HepG2 (cell line): ENCODE data around the gene LARP4. TPM values are rescaled to one million over a fixed set of nuclear protein-coding genes. Genes with fewer than 3 reads are reported as not detected.
A peak's percentile ranks its signal among the peaks of the same experiment; 100 is the strongest.

Experiments used
- ATF7-NPFF ChIP-seq: sonication (generic); formaldehyde crosslinking; IDR thresholded peaks from 2 replicates; pipeline ENCODE4 v1.8.1; 2023; ENCODE audit warnings: mild to moderate bottlenecking, low read depth, missing genetic modification reagents, moderate library complexity
- FOSL1 ChIP-seq: sonication (generic); formaldehyde crosslinking; IDR thresholded peaks from 2 replicates; pipeline ENCODE4 v1.9.0; 2021; ENCODE audit warnings: missing genetic modification reagents, borderline replicate concordance
- POLR2A ChIP-seq, 2 experiments: IDR thresholded peaks; 2 replicates each; pipeline ENCODE4 v1.6.1; 2011; ENCODE audit warnings: low read depth in 2 of 2, low read length in 2 of 2, mild to moderate bottlenecking in 1 of 2, moderate library complexity in 1 of 2; ENCODE audit not compliant: insufficient read depth in 1 of 2
- SETDB1 ChIP-seq: sonication (generic); formaldehyde crosslinking; IDR thresholded peaks from 2 replicates; pipeline ENCODE4 v1.5.1; 2020; ENCODE audit warnings: missing genetic modification reagents, mild to moderate bottlenecking, borderline replicate concordance
- SIN3B ChIP-seq: fragments of 150-350 bp; IDR thresholded peaks from 2 replicates; pipeline ENCODE4 v1.6.1; 2014; ENCODE audit warnings: low read length
- SPEN ChIP-seq: sonication (generic); formaldehyde crosslinking; IDR thresholded peaks from 2 replicates; pipeline ENCODE4 v1.5.1; 2020; ENCODE audit warnings: low read depth, mild to moderate bottlenecking, missing genetic modification reagents
- TRIM24 ChIP-seq: sonication (generic); formaldehyde crosslinking; IDR thresholded peaks from 2 replicates; pipeline ENCODE4 v1.8.0; 2022; ENCODE audit warnings: mild to moderate bottlenecking, missing genetic modification reagents
- ZBTB34 ChIP-seq: sonication (generic); formaldehyde crosslinking; IDR thresholded peaks from 2 replicates; pipeline ENCODE4 v1.8.0; 2022; ENCODE audit warnings: mild to moderate bottlenecking, missing genetic modification reagents
- ZKSCAN1 ChIP-seq: fragments of 150-350 bp; IDR thresholded peaks from 2 replicates; pipeline ENCODE4 v1.6.1; 2014; ENCODE audit warnings: low read length
- ZMAT3 ChIP-seq: sonication (generic); formaldehyde crosslinking; conservative IDR thresholded peaks from 2 replicates; pipeline ENCODE4 v1.7.0; 2021; ENCODE audit warnings: missing genetic modification reagents
- ZNF607 ChIP-seq: sonication (generic); formaldehyde crosslinking; IDR thresholded peaks from 2 replicates; pipeline ENCODE4 v1.5.1; 2020; ENCODE audit warnings: missing genetic modification reagents, mild to moderate bottlenecking, borderline replicate concordance
- ZNF747 ChIP-seq: sonication (generic); formaldehyde crosslinking; IDR thresholded peaks from 2 replicates; pipeline ENCODE4 v1.8.1; 2023; ENCODE audit warnings: missing genetic modification reagents, mild to moderate bottlenecking, borderline replicate concordance
- ZNF749 ChIP-seq: sonication (generic); formaldehyde crosslinking; IDR thresholded peaks from 2 replicates; pipeline ENCODE4 v1.8.0; 2022; ENCODE audit warnings: mild to moderate bottlenecking, missing genetic modification reagents, moderate library complexity, borderline replicate concordance
- ZNF781 ChIP-seq: sonication (generic); formaldehyde crosslinking; IDR thresholded peaks from 2 replicates; pipeline ENCODE4 v1.5.1; 2020; ENCODE audit warnings: borderline replicate concordance, mild to moderate bottlenecking, missing genetic modification reagents; ENCODE audit errors: not compliant biosample characterization
- ZNF841 ChIP-seq: sonication (generic); formaldehyde crosslinking; IDR thresholded peaks from 2 replicates; pipeline ENCODE4 v1.8.1; 2023; ENCODE audit warnings: missing genetic modification reagents, borderline replicate concordance
- ZSCAN21 ChIP-seq: sonication (generic); formaldehyde crosslinking; IDR thresholded peaks from 2 replicates; pipeline ENCODE4 v1.8.0; 2022; ENCODE audit warnings: mild to moderate bottlenecking, missing genetic modification reagents, moderate library complexity, borderline replicate concordance
- polyA plus RNA-seq, 8 experiments: library from polyadenylated mRNA; depleted of rRNA in 3 of 8; stranded (reverse) in 7 of 8; unstranded in 1 of 8; fragments of >200 nt; fragmentation: Illumina TruSeq in 4 of 8; extraction: Trizol in 4 of 8; gene quantifications; 2 replicates each; pipeline versions ENCODE4 v1.2.1 to v1.2.3, GENCODE V29; 2011 to 2016; ENCODE audit warnings: low read depth in 4 of 8, missing spikeins in 1 of 8, mixed read lengths in 1 of 8; ENCODE audit not compliant: insufficient read depth in 1 of 8
- total RNA-seq, 5 experiments: library from RNA; depleted of rRNA; stranded (reverse); fragments of >200 nt; fragmentation: Illumina TruSeq; extraction: Trizol; gene quantifications; 2 replicates each; pipeline ENCODE4 v1.2.3, GENCODE V29; 2016; ENCODE audit warnings: low read depth in 1 of 5
- TF ChIP-seq, protein P1 (sequence below): sonication (generic); formaldehyde crosslinking; IDR thresholded peaks from 2 replicates; pipeline ENCODE4 v1.5.1; 2020; ENCODE audit warnings: mild to moderate bottlenecking, missing genetic modification reagents, moderate library complexity
- TF ChIP-seq, protein P2 (sequence below): sonication (generic); formaldehyde crosslinking; IDR thresholded peaks from 2 replicates; pipeline ENCODE4 v1.4.0; 2020; ENCODE audit warnings: mild to moderate bottlenecking, missing genetic modification reagents, borderline replicate concordance
- TF ChIP-seq, protein P3 (sequence below): IDR thresholded peaks from 2 replicates; pipeline ENCODE4 v1.6.1; 2016

Gene LARP4
- total and polyA plus RNA-seq, 2 of the 13 experiments (the other 11 are each of a cell fraction or from before 2014, with no cell fraction given) = 16.4 to 42.7 TPM

GRCh38 chr12:50504798-50505674 lies 104.4 kb downstream of the LARP4 start, which contains the start of gene DIP2B (continued):
- TF ChIP-seq SIN3B (no peak), ZKSCAN1 (no peak), ZNF607 (CRISPR knock-in tag) (no peak), POLR2A (IDR thresholded peaks at IDR 0.05; ENCODE audit: insufficient read depth in 1 of 2, low read depth in 2 of 2, low read length in 2 of 2) (peak in 1 of 2 experiments; percentile 32; a peak in 1 of 4 replicates), TRIM24 (CRISPR knock-in tag) (no peak), ZMAT3 (peak; percentile 41; the same call in 1 of the 2 replicates), ATF7-NPFF (CRISPR knock-in tag) (peak; percentile 62), ZNF781 (CRISPR knock-in tag) (no peak), ZBTB34 (peak; percentile 73; the same call in 1 of the 2 replicates), ZNF841 (CRISPR knock-in tag) (no peak), FOSL1 (CRISPR knock-in tag) (no peak), ZNF749 (CRISPR knock-in tag) (no peak), ZSCAN21 (CRISPR knock-in tag) (peak; percentile 64; the same call in 1 of the 2 replicates), SETDB1 (CRISPR knock-in tag) (no peak), ZNF747 (CRISPR knock-in tag) (no peak; the same call in 1 of the 2 replicates), SPEN (CRISPR knock-in tag) (peak; percentile 37)
- TF ChIP-seq, protein P1, sequence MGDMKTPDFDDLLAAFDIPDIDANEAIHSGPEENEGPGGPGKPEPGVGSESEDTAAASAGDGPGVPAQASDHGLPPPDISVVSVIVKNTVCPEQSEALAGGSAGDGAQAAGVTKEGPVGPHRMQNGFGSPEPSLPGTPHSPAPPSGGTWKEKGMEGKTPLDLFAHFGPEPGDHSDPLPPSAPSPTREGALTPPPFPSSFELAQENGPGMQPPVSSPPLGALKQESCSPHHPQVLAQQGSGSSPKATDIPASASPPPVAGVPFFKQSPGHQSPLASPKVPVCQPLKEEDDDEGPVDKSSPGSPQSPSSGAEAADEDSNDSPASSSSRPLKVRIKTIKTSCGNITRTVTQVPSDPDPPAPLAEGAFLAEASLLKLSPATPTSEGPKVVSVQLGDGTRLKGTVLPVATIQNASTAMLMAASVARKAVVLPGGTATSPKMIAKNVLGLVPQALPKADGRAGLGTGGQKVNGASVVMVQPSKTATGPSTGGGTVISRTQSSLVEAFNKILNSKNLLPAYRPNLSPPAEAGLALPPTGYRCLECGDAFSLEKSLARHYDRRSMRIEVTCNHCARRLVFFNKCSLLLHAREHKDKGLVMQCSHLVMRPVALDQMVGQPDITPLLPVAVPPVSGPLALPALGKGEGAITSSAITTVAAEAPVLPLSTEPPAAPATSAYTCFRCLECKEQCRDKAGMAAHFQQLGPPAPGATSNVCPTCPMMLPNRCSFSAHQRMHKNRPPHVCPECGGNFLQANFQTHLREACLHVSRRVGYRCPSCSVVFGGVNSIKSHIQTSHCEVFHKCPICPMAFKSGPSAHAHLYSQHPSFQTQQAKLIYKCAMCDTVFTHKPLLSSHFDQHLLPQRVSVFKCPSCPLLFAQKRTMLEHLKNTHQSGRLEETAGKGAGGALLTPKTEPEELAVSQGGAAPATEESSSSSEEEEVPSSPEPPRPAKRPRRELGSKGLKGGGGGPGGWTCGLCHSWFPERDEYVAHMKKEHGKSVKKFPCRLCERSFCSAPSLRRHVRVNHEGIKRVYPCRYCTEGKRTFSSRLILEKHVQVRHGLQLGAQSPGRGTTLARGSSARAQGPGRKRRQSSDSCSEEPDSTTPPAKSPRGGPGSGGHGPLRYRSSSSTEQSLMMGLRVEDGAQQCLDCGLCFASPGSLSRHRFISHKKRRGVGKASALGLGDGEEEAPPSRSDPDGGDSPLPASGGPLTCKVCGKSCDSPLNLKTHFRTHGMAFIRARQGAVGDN (CRISPR knock-in tag) = peak; percentile 89
- TF ChIP-seq, protein P2, sequence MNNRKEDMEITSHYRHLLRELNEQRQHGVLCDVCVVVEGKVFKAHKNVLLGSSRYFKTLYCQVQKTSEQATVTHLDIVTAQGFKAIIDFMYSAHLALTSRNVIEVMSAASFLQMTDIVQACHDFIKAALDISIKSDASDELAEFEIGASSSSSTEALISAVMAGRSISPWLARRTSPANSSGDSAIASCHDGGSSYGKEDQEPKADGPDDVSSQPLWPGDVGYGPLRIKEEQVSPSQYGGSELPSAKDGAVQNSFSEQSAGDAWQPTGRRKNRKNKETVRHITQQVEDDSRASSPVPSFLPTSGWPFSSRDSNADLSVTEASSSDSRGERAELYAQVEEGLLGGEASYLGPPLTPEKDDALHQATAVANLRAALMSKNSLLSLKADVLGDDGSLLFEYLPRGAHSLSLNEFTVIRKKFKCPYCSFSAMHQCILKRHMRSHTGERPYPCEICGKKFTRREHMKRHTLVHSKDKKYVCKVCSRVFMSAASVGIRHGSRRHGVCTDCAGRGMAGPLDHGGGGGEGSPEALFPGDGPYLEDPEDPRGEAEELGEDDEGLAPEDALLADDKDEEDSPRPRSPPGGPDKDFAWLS (CRISPR knock-in tag) = no peak
- TF ChIP-seq, protein P3, sequence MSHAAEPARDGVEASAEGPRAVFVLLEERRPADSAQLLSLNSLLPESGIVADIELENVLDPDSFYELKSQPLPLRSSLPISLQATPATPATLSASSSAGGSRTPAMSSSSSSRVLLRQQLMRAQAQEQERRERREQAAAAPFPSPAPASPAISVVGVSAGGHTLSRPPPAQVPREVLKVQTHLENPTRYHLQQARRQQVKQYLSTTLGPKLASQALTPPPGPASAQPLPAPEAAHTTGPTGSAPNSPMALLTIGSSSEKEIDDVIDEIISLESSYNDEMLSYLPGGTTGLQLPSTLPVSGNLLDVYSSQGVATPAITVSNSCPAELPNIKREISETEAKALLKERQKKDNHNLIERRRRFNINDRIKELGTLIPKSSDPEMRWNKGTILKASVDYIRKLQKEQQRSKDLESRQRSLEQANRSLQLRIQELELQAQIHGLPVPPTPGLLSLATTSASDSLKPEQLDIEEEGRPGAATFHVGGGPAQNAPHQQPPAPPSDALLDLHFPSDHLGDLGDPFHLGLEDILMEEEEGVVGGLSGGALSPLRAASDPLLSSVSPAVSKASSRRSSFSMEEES = peak; percentile 86; the same call in 1 of the 2 replicates
